Measurements from ENCODE around the gene PLK3.

Gene PLK3

GRCh38 chr1:44803062-44803311, 2.8 kb downstream of the PLK3 start:
- Mint-ChIP-seq H3K27ac (peak overlapping the region; percentile 71), H3K36me3 (ENCODE audit: low read depth) (peaks cover 16% of the 10 kb centered on the region), H3K27me3 (ENCODE audit: low read depth, poor library complexity) (peaks cover 2% of the 10 kb centered on the region), H3K4me3 (peak overlapping the region; percentile 12), H3K9me3 (no peaks in the 10 kb centered on the region), H3K4me1 (peaks cover 66% of the 10 kb centered on the region)
- no peak for DNase-seq
- no peak for TF ChIP-seq CTCF (IDR thresholded peaks at IDR 0.05)

GRCh38 chr1:44803312-44804095, 3.3 kb downstream of the PLK3 start:
- peak overlapping the region; percentile 71 for H3K27ac Mint-ChIP-seq
- H3K27me3 Mint-ChIP-seq (ENCODE audit: low read depth, poor library complexity): peaks cover 2% of the 10 kb centered on the region
- peak overlapping the region; percentile 12 for H3K4me3 Mint-ChIP-seq
- no peak for DNase-seq
- no peaks in the 10 kb centered on the region for H3K9me3 Mint-ChIP-seq
- no peak for TF ChIP-seq CTCF (IDR thresholded peaks at IDR 0.05)
- H3K36me3 Mint-ChIP-seq (ENCODE audit: low read depth): peaks cover 16% of the 10 kb centered on the region
- H3K4me1 Mint-ChIP-seq: peaks cover 67% of the 10 kb centered on the region

- H3K36me3 Mint-ChIP-seq (ENCODE audit: low read depth): peaks cover 16% of the 10 kb centered on the region
- no peaks in the 10 kb centered on the region for H3K27me3 Mint-ChIP-seq (ENCODE audit: low read depth, poor library complexity)
- H3K4me1 Mint-ChIP-seq: peaks cover 68% of the 10 kb centered on the region
- no peak for DNase-seq
- no peaks in the 10 kb centered on the region for H3K9me3 Mint-ChIP-seq
- H3K27ac Mint-ChIP-seq: peak overlapping the region; percentile 77
- no peak for TF ChIP-seq CTCF (IDR thresholded peaks at IDR 0.05)
- H3K4me3 Mint-ChIP-seq: no peak overlapping the region
These were observed 5.3 kb downstream of the PLK3 start for GRCh38 chr1:44805311-44806024.

- Mint-ChIP-seq H3K4me3 (no peak overlapping the region), H3K27me3 (ENCODE audit: low read depth, poor library complexity) (no peaks in the 10 kb centered on the region), H3K4me1 (peaks cover 70% of the 10 kb centered on the region), H3K36me3 (ENCODE audit: low read depth) (peaks cover 16% of the 10 kb centered on the region), H3K9me3 (no peaks in the 10 kb centered on the region), H3K27ac (no peak overlapping the region)
- no peak for TF ChIP-seq CTCF (IDR thresholded peaks at IDR 0.05)
- DNase-seq: no peak
These were observed 6.0 kb downstream of the PLK3 start for GRCh38 chr1:44806025-44806703.

GRCh38 chr1:44806704-44807363, 6.7 kb downstream of the PLK3 start, which contains the start of gene DYNLT4:
TSS of gene DYNLT4 (minus strand) at chr1:44807351. CDS start at chr1:44806668, 683 bp downstream.
- Mint-ChIP-seq H3K4me1 (peaks cover 73% of the 10 kb centered on the region), H3K36me3 (ENCODE audit: low read depth) (peaks cover 16% of the 10 kb centered on the region), H3K27ac (peak within 1 kb of the TSS; percentile 100), H3K9me3 (no peaks in the 10 kb centered on the region), H3K27me3 (ENCODE audit: low read depth, poor library complexity) (no peaks in the 10 kb centered on the region), H3K4me3 (peak within 1 kb of the TSS; percentile 74)
- DNase-seq: no peak
- TF ChIP-seq CTCF (IDR thresholded peaks at IDR 0.05): no peak

Data from nephron progenitor cell (in vitro differentiated cells).